ENCODE data around the gene SNORC. TPM values are rescaled to one million over a fixed set of nuclear protein-coding genes. Genes with fewer than 3 reads are reported as not detected.

The SNORC gene
- 1 to 10 TPM; 1.0 to 2.4 TPM for polyA plus RNA-seq

- H3K9me3 ChIP-seq (ENCODE audit: control insufficient read depth in 2 of 2, insufficient read depth in 1 of 2, low read depth in 1 of 2, low read length in 1 of 2), result no peaks in the 10 kb centered on the region
- no peaks in the 10 kb centered on the region for H3K27me3 ChIP-seq (ENCODE audit: control insufficient read depth in 1 of 2, insufficient read depth in 2 of 2, low read length in 2 of 2)
- WGBS, 2 donors, result 88 to 91% methylated on average over 21 of the region's 21 CpGs
- H3K27ac ChIP-seq (ENCODE audit: low read depth in 2 of 2, low read length in 1 of 2), result no peak within 1 kb of the TSS
- no peak within 1 kb of the TSS for H3K4me3 ChIP-seq (ENCODE audit: low read depth in 1 of 2, low read length in 2 of 2)
- no peaks in the 10 kb centered on the region for H3K36me3 ChIP-seq (ENCODE audit: control insufficient read depth in 2 of 2, insufficient read depth in 2 of 2, low read length in 1 of 2)
- no peaks in the 10 kb centered on the region for H3K4me1 ChIP-seq (ENCODE audit: control insufficient read depth in 2 of 2, insufficient read depth in 2 of 2, low read length in 1 of 2)
Measured at GRCh38 chr2:232870018-232870765, at the start of gene SNORC. Gene SNORC (plus strand): TSS chr2:232870264. CDS start chr2:232870342, 78 bp downstream.

GRCh38 chr2:232829988-232830387 is 40.1 kb upstream of the SNORC start:
- peaks cover 7 to 16% of the 10 kb centered on the region in 2 donors for H3K36me3 ChIP-seq (ENCODE audit: control insufficient read depth in 2 of 2, insufficient read depth in 2 of 2, low read length in 1 of 2)
- H3K9me3 ChIP-seq (ENCODE audit: control insufficient read depth in 2 of 2, insufficient read depth in 1 of 2, low read depth in 1 of 2, low read length in 1 of 2), result no peaks in the 10 kb centered on the region
- H3K4me1 ChIP-seq (ENCODE audit: control insufficient read depth in 2 of 2, insufficient read depth in 2 of 2, low read length in 1 of 2), result no peaks in the 10 kb centered on the region
- 94 to 96% methylated on average over 3 of the region's 3 CpGs for WGBS, 2 donors
- no peak overlapping the region for H3K27ac ChIP-seq (ENCODE audit: low read depth in 2 of 2, low read length in 1 of 2)
- H3K27me3 ChIP-seq (ENCODE audit: control insufficient read depth in 1 of 2, insufficient read depth in 2 of 2, low read length in 2 of 2), result no peaks in the 10 kb centered on the region
- no peak overlapping the region for H3K4me3 ChIP-seq (ENCODE audit: low read depth in 1 of 2, low read length in 2 of 2)

- H3K27me3 ChIP-seq (ENCODE audit: control insufficient read depth in 1 of 2, insufficient read depth in 2 of 2, low read length in 2 of 2), result no peaks in the 10 kb centered on the region
- H3K4me3 ChIP-seq (ENCODE audit: low read depth in 1 of 2, low read length in 2 of 2), result no peak overlapping the region
- H3K27ac ChIP-seq (ENCODE audit: low read depth in 2 of 2, low read length in 1 of 2), result no peak overlapping the region
- no peaks in the 10 kb centered on the region for H3K9me3 ChIP-seq (ENCODE audit: control insufficient read depth in 2 of 2, insufficient read depth in 1 of 2, low read depth in 1 of 2, low read length in 1 of 2)
- no peaks in the 10 kb centered on the region for H3K4me1 ChIP-seq (ENCODE audit: control insufficient read depth in 2 of 2, insufficient read depth in 2 of 2, low read length in 1 of 2)
- H3K36me3 ChIP-seq (ENCODE audit: control insufficient read depth in 2 of 2, insufficient read depth in 2 of 2, low read length in 1 of 2), result peaks cover 7 to 16% of the 10 kb centered on the region in 2 donors
- WGBS, 2 donors, result 90 to 93% methylated on average over 3 of the region's 3 CpGs
Measured at GRCh38 chr2:232831496-232831895, 38.6 kb upstream of the SNORC start.

- Histone ChIP-seq H3K27me3 (ENCODE audit: control insufficient read depth in 1 of 2, insufficient read depth in 2 of 2, low read length in 2 of 2) (no peaks in the 10 kb centered on the region), H3K4me1 (ENCODE audit: control insufficient read depth in 2 of 2, insufficient read depth in 2 of 2, low read length in 1 of 2) (no peaks in the 10 kb centered on the region), H3K36me3 (ENCODE audit: control insufficient read depth in 2 of 2, insufficient read depth in 2 of 2, low read length in 1 of 2) (peaks cover 13 to 17% of the 10 kb centered on the region in 2 donors), H3K27ac (ENCODE audit: low read depth in 2 of 2, low read length in 1 of 2) (no peak overlapping the region), H3K9me3 (ENCODE audit: control insufficient read depth in 2 of 2, insufficient read depth in 1 of 2, low read depth in 1 of 2, low read length in 1 of 2) (no peaks in the 10 kb centered on the region), H3K4me3 (ENCODE audit: low read depth in 1 of 2, low read length in 2 of 2) (no peak overlapping the region)
- WGBS, 2 donors, result 95 to 98% methylated on average over 1 of the region's 1 CpG
Measured at GRCh38 chr2:232833830-232834229, 36.2 kb upstream of the SNORC start.

- Histone ChIP-seq H3K4me3 (ENCODE audit: low read depth in 1 of 2, low read length in 2 of 2) (no peak overlapping the region), H3K36me3 (ENCODE audit: control insufficient read depth in 2 of 2, insufficient read depth in 2 of 2, low read length in 1 of 2) (peaks cover 16 to 19% of the 10 kb centered on the region in 2 donors), H3K27me3 (ENCODE audit: control insufficient read depth in 1 of 2, insufficient read depth in 2 of 2, low read length in 2 of 2) (no peaks in the 10 kb centered on the region), H3K9me3 (ENCODE audit: control insufficient read depth in 2 of 2, insufficient read depth in 1 of 2, low read depth in 1 of 2, low read length in 1 of 2) (no peaks in the 10 kb centered on the region), H3K4me1 (ENCODE audit: control insufficient read depth in 2 of 2, insufficient read depth in 2 of 2, low read length in 1 of 2) (no peaks in the 10 kb centered on the region), H3K27ac (ENCODE audit: low read depth in 2 of 2, low read length in 1 of 2) (peak overlapping the region in 1 of 2 donors; percentile 30)
- WGBS, 2 donors, result 64 to 77% methylated on average over 14 of the region's 14 CpGs
Measured at GRCh38 chr2:232835687-232836208, 34.3 kb upstream of the SNORC start.

- H3K9me3 ChIP-seq (ENCODE audit: control insufficient read depth in 2 of 2, insufficient read depth in 1 of 2, low read depth in 1 of 2, low read length in 1 of 2), result no peaks in the 10 kb centered on the region
- WGBS, 2 donors, result 87 to 95% methylated on average over 4 of the region's 4 CpGs
- no peaks in the 10 kb centered on the region for H3K4me1 ChIP-seq (ENCODE audit: control insufficient read depth in 2 of 2, insufficient read depth in 2 of 2, low read length in 1 of 2)
- no peaks in the 10 kb centered on the region for H3K27me3 ChIP-seq (ENCODE audit: control insufficient read depth in 1 of 2, insufficient read depth in 2 of 2, low read length in 2 of 2)
- H3K27ac ChIP-seq (ENCODE audit: low read depth in 2 of 2, low read length in 1 of 2), result no peak overlapping the region
- H3K36me3 ChIP-seq (ENCODE audit: control insufficient read depth in 2 of 2, insufficient read depth in 2 of 2, low read length in 1 of 2), result peaks cover 14 to 15% of the 10 kb centered on the region in 2 donors
- H3K4me3 ChIP-seq (ENCODE audit: low read depth in 1 of 2, low read length in 2 of 2), result no peak overlapping the region
Measured at GRCh38 chr2:232836934-232837333, 33.1 kb upstream of the SNORC start.

GRCh38 chr2:232838406-232838874 is 31.6 kb upstream of the SNORC start:
- Histone ChIP-seq H3K9me3 (ENCODE audit: control insufficient read depth in 2 of 2, insufficient read depth in 1 of 2, low read depth in 1 of 2, low read length in 1 of 2) (no peaks in the 10 kb centered on the region), H3K4me3 (ENCODE audit: low read depth in 1 of 2, low read length in 2 of 2) (no peak overlapping the region), H3K27ac (ENCODE audit: low read depth in 2 of 2, low read length in 1 of 2) (no peak overlapping the region), H3K4me1 (ENCODE audit: control insufficient read depth in 2 of 2, insufficient read depth in 2 of 2, low read length in 1 of 2) (no peaks in the 10 kb centered on the region), H3K27me3 (ENCODE audit: control insufficient read depth in 1 of 2, insufficient read depth in 2 of 2, low read length in 2 of 2) (no peaks in the 10 kb centered on the region), H3K36me3 (ENCODE audit: control insufficient read depth in 2 of 2, insufficient read depth in 2 of 2, low read length in 1 of 2) (peaks cover 11 to 17% of the 10 kb centered on the region in 2 donors)
- WGBS, 2 donors, result 48 to 62% methylated on average over 2 of the region's 2 CpGs

GRCh38 chr2:232839411-232840079 is 30.5 kb upstream of the SNORC start:
- Histone ChIP-seq H3K27ac (ENCODE audit: low read depth in 2 of 2, low read length in 1 of 2) (no peak overlapping the region), H3K27me3 (ENCODE audit: control insufficient read depth in 1 of 2, insufficient read depth in 2 of 2, low read length in 2 of 2) (no peaks in the 10 kb centered on the region), H3K9me3 (ENCODE audit: control insufficient read depth in 2 of 2, insufficient read depth in 1 of 2, low read depth in 1 of 2, low read length in 1 of 2) (no peaks in the 10 kb centered on the region), H3K4me3 (ENCODE audit: low read depth in 1 of 2, low read length in 2 of 2) (no peak overlapping the region), H3K36me3 (ENCODE audit: control insufficient read depth in 2 of 2, insufficient read depth in 2 of 2, low read length in 1 of 2) (peaks cover 13 to 17% of the 10 kb centered on the region in 2 donors), H3K4me1 (ENCODE audit: control insufficient read depth in 2 of 2, insufficient read depth in 2 of 2, low read length in 1 of 2) (no peaks in the 10 kb centered on the region)
- WGBS, 2 donors, result 34 to 44% methylated on average over 9 of the region's 9 CpGs

- Histone ChIP-seq H3K36me3 (ENCODE audit: control insufficient read depth in 2 of 2, insufficient read depth in 2 of 2, low read length in 1 of 2) (peaks cover 15 to 17% of the 10 kb centered on the region in 2 donors), H3K4me1 (ENCODE audit: control insufficient read depth in 2 of 2, insufficient read depth in 2 of 2, low read length in 1 of 2) (no peaks in the 10 kb centered on the region), H3K27me3 (ENCODE audit: control insufficient read depth in 1 of 2, insufficient read depth in 2 of 2, low read length in 2 of 2) (no peaks in the 10 kb centered on the region), H3K4me3 (ENCODE audit: low read depth in 1 of 2, low read length in 2 of 2) (no peak overlapping the region), H3K27ac (ENCODE audit: low read depth in 2 of 2, low read length in 1 of 2) (no peak overlapping the region), H3K9me3 (ENCODE audit: control insufficient read depth in 2 of 2, insufficient read depth in 1 of 2, low read depth in 1 of 2, low read length in 1 of 2) (no peaks in the 10 kb centered on the region)
- WGBS, 2 donors, result 46 to 59% methylated on average over 2 of the region's 2 CpGs
Measured at GRCh38 chr2:232842689-232843088, 27.4 kb upstream of the SNORC start.

Data from esophagus (tissue), 2 donors.